ENCODE results near the gene ZFPM1.
"Not testable (repeated sequence)": the region's sequence is repeated elsewhere in the genome, so short reads cannot be mapped to it uniquely, and the experiment has no call there.

The ZFPM1 gene

GRCh38 chr16:88453217-88453531 is at the start of gene ZFPM1:
Gene ZFPM1, plus strand, starts transcription at chr16:88453280. Its CDS starts 359 bp downstream, at chr16:88453639.
- ATAC-seq, result peak; percentile 36 to 47

- ATAC-seq, result no peak
These were observed 49.1 kb upstream of the ZFPM1 start for GRCh38 chr16:88403794-88404581.

GRCh38 chr16:88404769-88405168 is 48.3 kb upstream of the ZFPM1 start:
- ATAC-seq, result no peak

DNA sequence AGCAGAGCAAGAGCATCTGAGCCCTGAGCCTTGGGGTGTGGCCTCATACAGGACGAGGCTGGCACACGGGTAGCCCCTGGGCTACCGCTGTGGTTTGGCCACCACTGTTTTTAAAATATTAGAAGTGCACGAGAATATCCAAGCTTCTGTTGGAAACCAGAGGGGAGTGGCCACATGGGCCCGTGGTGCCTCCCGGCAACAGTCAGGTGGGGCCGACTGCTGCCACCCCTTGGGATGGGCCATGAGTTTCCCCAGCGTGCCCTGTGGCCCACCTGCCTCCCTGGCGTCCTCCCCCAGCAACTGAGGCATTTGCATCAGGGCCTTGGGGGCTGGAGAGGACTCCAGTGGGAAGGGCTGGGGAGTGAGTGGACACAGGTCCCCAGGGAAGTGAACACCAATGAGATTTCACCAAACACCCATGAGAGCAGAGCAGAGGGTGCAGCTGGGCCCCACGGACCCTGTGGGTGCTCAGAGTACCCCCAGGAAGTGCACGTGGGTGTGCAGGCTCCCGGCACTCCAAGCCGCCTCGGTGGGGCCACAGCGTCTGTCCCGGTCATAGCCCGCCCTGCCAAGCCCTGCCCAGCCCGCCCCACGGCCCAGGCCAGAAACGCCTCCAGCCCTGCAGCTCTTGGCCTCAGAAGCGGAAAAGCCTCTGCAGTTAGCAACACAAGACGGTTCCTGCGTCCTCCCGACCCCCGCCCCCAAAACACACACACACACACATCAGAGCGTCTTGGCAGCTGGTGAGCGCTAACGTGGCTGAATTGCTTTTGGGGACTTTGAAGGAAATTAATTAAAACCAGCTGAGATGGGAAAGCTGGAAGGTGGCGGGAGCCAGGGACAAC is 47.6 kb upstream of the ZFPM1 start:
- ATAC-seq, result no peak

GRCh38 chr16:88406096-88407041 is 46.7 kb upstream of the ZFPM1 start:
- ATAC-seq, result no peak

DNA sequence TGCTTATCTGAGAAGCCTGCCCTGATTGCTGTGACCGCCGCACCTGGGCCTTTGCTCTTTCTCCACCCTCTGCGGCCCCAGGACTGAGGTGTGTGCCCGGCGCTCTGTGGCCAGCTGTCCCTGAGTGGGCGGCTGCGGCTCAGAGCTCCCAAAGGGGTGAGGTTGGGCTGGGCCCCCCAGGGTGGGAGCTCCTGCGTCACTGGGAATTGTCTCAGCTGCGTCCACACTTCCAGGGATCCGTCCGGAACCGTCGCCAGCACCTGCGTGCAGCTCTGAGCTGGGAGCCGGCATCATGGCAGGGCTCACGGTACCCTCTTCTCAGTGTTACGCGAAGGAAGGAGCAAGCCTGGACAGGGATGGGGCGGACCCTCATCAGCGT is 46.0 kb upstream of the ZFPM1 start:
- ATAC-seq, result no peak

- no peak for ATAC-seq
These were observed 45.3 kb upstream of the ZFPM1 start for GRCh38 chr16:88407807-88408206.

DNA sequence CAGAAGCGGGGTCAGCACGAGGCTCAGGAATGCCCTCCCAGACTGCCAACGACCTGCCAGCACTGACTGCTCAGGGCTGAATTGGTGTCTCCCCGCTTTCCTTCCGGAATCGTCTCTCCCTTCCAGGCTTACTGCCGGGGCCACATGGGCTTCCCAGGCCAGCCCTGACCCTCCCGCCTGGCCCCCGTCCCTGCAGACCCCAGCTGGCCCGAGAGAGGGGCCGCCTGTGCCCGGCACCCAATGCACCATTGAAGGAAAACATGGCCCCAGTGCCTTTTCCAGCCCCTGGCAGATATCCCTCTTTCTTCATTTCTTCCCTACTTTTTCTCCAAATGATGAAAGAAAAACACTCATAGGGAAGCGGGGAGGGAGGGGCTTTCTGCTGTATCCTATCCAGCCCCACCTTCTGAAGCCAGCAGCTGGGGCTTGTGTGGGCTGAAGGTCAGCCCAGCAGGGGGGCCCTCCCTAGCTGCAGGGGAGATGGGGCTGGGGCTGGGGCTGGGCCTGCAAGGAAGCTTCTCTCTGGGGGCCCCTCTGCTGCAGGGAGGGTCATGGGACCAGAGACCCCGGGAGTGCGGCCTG is 44.4 kb upstream of the ZFPM1 start:
- ATAC-seq, result no peak

- ATAC-seq, result no peak
These were observed 43.6 kb upstream of the ZFPM1 start for GRCh38 chr16:88409296-88410065.

DNA sequence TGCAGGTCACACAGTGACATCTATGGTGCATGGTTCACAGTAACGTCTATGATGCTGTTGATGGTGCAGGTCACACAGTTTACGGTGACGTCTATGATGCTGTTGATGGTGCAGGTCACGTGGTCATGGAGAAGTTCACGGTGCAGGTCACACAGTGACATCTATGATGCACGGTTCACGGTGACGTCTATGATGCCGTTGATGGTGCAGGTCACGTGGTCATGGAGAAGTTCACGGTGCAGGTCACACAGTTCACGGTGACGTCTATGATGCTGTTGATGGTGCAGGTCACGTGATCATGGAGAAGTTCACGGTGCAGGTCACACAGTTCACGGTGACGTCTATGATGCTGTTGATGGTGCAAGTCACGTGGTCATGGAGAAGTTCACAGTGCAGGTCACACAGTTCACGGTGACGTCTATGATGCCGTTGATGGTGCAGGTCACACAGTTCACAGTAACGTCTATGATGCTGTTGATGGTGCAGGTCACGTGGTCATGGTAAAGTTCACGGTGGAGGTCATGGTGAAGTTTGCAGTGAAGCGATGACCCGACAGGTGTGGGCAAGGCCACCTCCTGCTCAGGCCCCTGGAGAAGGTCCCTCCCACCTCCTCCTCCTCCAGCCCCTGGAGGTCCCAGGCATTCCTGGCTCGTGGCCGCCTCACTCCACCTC is 42.6 kb upstream of the ZFPM1 start:
- not testable (repeated sequence) for ATAC-seq

GRCh38 chr16:88411951-88412576 is 41.0 kb upstream of the ZFPM1 start:
- no peak for ATAC-seq

DNA sequence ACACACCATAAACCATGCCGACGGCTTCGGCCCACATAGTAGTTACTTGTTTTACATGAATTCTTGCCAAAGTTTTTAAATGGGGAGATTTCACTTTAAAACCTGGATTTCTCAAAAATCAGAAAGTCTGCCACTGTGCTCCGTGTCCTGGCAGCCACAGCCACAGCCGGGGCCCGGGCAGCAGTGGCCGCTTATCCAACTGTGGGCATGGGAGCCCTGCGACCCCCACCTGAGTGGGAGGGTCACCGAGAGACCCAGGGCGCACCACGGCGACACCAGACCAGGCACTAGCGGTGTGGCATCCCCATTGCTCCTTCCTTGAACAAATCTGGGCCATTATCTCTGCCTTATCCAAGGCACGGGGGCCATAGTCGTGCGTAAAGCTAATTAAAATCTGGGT is 40.3 kb upstream of the ZFPM1 start:
- ATAC-seq, result no peak

- ATAC-seq, result no peak
These were observed 39.8 kb upstream of the ZFPM1 start for GRCh38 chr16:88413231-88413630.

DNA sequence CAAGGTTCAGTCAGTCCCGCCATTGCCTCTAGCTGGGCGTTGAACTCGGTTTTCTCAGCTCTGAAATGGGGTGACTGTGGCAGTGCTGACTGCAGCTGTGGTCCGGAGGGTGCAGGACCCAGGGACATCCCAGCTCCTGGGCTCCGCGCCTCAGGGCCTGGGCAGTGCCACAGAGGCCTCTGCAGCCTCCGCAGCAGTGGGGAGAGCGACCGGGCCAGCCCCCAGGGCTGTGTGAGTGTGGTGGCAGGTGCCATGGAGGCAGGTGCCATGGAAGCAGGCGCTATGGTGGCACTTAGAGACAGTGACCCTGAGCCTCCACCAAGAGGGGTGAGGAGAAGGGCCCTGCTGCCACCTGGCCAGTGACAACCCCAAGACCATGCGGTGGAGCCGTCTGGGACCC is 39.4 kb upstream of the ZFPM1 start:
- ATAC-seq, result no peak

DNA sequence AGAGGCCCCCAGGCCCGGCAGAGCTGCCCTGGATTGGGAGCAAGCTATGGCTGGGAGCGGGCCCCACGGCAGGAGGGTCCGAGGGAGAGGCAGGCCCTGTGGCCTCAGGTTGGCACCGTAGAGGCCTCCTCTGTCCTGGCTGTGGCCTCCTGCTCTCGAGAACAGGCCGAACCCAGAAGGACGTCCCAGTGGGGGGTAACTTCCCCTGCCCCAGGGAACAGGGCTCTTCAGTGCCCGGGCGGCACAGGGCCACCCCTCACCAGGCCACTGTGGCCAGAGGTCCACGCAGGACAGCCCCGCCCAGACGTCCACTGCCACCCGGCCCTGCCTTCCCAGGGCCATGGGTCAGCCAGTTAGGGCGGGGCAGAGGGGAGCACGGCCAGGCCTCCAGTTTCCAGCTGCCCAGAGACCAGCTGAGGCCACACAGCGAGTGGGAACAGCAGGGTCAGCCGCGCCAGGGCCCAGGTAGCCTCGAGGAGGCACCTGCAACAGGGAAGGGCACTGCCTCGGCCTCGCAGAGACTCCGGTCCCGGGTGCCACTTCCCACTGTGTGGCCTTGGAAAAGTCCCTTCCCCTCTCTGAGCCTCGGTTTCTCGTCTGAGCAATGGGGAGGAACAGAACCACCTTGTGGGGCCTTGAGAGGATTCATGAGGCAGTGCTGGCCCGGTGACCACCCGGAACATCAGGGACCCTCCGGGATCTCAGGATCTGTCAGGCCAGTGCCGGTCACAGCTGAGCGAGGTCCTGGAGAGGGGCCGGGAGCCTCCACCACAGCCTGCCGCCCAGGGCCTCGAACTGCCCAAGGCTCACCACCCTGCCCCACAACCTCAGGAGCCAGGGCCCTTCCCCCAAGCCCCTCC is 38.3 kb upstream of the ZFPM1 start:
- no peak for ATAC-seq

GRCh38 chr16:88415381-88415705 is 37.7 kb upstream of the ZFPM1 start:
- no peak for ATAC-seq

- ATAC-seq, result no peak
These were observed 37.3 kb upstream of the ZFPM1 start for GRCh38 chr16:88415713-88416323.

GRCh38 chr16:88416686-88417085 is 36.4 kb upstream of the ZFPM1 start:
- no peak for ATAC-seq

- ATAC-seq, result no peak
These were observed 35.2 kb upstream of the ZFPM1 start for GRCh38 chr16:88417684-88418476.

All from activated CD4-positive, CD25-positive, alpha-beta regulatory T cell treated with anti-CD3 and anti-CD28 coated beads, Interleukin-2, amount 50 U/mL, for 24 hours (primary cell).